Kidney capillary endothelial cell (primary cell): ENCODE data around the gene MUSK.
"Not testable (repeated sequence)": the region's sequence is repeated elsewhere in the genome, so short reads cannot be mapped to it uniquely, and the experiment has no call there.

Experiments
- DNase-seq: peaks from one replicate; pipeline ENCODE4 v3.0.0-alpha.2; 2018; ENCODE audit warnings: low spot score

Gene MUSK

DNA sequence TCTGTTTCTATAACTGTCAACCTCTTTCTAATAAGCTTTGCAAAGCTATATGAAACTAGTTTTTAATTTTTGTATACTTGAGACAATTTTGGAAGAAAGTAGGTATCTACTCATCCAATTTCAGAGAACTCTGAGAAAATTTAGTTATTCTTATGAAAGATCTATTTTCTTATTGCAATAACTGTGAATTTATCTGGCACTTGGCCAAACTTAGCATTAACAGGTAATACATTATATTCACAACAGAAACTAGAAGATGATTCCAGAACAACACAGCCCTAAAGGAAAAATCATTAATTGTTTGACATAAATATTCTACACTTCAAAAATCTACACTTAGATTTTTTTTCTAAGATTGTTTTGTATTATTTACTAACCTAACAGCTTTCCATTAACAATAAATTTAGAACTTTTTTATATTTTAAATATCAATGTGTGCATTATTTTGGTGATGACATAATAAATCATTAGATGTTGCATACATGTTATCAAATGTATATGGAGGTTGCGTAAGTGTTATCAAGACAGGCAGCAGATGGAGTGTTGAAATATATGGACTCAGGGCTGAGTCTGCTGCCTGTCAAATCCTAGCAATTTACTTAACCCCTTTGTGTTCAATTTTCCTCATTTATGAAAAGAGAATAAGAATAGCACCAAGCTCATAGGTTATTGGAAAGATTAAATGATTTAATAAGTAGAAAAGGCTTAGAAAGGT lies 141.8 kb downstream of the MUSK start:
- no peak for DNase-seq

DNA sequence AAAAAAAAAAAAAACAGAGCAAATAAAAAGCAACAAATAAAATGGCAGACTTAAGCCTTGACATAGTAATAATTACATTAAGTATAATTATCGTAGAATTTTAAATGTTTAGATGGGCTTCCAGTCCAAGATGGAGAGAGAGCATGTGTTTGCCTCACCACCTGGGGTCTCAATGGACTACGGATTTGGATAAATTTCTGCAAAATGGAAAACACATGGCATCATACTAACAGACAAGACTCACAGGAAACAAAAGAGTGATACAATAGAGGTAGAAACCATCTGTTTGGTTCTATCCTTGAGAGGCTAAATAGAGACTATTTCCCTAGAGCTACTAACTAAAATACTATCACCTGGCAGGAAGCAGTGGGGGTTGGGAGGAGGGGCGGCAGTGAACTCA lies 144.3 kb downstream of the MUSK start:
- no peak for DNase-seq

DNA sequence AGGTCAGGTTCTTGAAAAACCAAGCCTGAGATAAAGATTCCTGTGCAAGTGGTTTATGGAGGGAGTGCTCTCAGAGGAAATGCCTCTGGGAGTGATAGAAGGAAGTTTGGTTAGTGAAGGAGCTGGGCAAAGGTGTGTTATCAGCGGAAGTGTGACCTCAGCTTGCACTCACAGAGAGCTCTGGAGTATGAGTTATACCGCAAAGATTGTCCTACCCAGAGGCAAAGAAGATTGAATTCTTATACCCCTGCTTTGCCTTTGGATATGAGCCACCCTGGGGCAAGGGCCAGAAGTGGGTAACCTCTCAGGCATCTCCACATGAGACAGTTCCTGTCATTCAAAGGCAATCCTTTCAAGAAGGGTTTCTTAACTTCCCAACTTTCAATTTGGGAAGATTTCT lies 145.6 kb downstream of the MUSK start:
- no peak for DNase-seq

DNA sequence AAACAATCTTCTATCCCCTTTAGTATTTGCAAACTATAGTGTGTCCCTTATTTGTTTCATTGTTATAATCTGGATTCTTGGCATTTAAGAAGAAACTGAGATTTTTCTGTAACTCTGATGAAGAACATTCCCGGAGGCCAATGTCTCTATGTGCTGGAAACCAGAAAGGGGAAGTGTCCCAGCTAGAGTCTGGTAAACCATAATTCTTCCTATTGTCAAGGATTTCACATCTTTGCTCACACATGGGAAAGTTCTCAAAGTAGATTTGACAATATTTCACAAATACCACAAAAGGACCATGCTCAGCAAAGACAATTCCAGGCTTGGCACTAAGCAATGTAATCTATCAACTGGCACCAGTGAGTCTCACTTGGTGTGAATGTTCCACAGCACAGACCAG lies 146.8 kb downstream of the MUSK start:
- DNase-seq = no peak

DNA sequence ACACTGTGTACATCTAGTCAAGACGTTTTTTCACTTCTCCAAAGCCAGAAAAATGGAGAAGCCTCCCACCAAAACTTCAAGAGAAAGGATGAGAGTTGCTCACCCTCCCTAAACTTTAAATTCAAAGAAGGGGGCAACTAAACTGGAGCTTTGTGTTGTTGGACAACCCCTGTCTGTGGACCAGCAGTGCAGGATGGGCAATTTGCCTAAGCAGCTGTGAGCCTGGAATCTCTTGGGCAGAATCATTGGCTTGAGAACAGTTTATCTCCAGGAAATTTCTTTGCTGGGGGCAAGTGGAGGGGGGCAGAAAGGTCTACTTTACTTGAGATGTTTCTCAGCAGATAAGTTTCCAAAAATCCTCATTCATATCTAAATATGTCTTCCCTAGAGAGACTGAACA lies 151.8 kb downstream of the MUSK start:
- DNase-seq = no peak

DNA sequence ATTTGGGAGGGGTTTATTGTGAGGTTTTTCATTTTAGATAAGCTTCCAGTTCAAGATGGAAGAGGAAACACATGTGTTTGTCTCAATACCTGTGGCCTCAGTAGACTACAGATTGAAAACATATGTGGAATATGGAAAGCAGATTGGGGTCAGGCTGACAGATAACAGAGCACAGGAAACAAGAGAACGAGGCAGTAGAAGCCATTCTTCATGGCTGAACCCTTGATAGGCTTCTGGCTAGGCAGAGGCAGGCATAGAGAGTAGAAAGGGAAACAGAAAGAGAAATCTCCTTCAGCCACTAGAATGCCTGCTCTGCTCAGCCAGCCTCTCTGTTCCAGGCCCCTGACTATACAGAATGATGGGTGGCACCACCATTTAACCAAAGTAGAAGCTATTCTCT lies 152.5 kb downstream of the MUSK start:
- no peak for DNase-seq

DNA sequence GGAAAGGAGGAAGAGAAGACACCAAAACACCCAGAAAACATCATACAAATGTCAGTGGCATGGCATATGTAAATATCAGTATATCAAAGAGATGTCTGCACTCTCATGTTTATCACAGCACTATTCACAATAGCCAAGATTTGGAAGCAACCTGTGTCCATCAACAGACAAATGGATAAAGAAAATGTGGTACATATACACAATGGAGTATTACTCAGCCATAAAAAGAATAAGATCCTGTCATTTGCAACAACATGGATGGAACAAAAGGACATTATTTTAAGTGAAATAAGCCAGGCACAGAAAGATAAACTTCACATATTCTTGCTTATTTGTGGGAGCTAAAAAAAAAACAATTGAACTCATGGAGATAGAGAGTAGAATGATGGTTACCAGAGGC lies 156.5 kb downstream of the MUSK start:
- DNase-seq = not testable (repeated sequence)

DNA sequence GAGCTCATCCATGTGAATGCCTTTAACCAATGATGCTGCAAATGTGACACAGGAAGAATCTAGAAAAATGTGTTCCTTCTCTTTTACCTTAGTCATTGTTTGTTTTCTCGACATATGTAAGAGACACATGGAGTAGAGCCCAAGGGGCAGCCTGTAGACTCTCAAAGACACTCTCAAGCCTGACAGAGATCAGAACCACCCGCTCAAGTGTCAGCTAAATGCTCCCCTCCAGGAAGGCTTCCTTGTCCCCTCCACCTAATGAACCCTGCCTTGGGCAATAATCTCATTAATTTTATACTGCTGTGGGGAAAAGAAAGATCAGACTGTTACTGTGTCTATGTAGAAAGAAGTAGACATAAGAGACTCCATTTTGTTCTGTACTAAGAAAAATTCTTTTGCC lies 157.4 kb downstream of the MUSK start:
- no peak for DNase-seq

DNA sequence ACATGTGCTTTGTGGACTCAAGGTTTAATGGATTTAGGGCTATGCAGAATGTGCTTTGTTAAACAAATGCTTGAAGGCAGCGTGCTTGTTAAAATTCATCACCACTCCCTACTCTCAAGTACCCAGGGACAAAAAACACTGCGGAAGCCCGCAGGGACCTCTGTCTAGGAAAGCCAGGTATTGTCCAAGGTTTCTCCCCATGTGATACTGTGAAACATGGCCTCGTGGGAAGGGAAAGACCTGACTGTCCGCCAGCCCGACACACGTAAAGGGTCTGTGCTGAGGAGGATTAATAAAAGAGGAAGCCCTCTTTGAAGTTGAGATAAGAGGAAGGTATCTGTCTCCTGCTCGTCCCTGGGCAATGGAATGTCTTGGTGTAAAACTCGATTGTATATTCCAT lies 157.8 kb downstream of the MUSK start:
- DNase-seq = not testable (repeated sequence)

DNA sequence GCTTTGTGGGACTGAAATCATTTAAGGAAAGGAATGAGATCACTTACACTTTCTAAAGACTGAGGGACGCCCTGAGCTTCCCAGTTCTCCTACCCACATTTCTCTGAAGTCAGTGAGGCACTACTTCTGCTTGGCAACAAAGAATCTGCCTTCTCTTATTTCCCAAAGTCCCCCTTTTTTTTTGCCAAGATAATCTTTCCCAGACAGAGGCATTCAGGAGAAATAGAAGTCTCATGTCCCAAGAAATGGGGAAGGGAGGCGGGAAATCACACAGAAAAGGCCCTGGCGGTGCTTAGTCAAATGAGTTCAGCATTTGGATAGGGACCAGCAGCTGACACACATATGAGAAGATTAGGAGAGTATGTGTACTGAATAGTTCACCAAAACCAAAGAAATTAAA lies 159.7 kb downstream of the MUSK start:
- no peak for DNase-seq

DNA sequence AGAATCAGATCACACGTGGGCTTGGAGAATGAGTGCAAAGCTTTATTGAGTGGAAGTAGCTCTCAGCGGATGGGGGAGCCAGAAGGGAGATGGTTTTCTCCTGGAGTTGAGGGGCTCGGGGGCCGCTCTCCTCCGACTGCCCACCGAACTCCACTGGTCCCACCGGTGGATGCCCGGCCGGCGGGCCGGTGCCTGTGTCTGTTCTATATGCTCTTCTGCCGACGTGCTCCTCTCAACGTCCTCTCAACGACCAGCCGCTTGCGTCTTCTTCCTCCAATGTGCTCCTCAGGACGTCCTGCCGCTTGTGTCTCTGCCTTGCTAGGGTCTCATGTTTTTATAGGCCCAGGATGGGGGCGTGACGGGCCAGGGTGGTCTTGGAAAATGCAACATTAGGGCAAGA lies 161.9 kb downstream of the MUSK start:
- DNase-seq = no peak

DNA sequence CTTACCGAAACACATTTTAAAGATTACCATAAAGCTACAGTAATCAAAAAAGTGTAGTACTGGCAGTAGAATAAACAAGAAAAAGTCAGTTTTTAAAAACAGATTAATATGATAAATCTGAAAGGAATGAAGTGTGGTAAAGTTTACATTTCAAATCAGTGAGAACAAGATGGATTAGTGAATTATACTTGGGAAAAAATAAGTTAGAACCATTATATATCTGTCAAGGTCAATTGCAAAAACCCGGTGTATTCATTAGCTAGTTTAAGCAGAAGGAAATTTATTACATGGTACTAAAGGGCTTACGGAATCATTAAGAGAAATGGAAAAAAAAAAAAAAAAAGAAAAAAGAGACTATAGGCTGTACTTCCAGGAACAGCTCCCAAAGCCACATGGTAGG lies 164.3 kb downstream of the MUSK start:
- DNase-seq = no peak

DNA sequence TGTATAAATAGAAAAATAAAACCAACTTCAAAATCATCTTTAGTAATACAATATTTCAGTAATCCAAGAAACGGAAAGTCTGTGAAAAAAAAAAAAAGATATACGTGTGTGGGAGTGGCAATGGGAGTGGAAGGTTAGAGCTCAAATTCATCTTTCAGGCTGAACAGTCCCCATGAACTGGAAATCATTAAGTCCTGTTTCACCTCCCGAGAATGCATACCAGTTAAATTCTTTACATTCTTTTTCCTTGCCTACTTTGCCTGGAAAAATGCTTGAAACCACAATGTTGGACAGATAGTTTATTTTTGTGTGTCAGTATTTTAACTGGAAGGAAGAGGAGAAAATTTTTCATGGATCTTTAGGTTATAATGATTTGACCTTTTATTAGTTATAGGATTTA lies 166.8 kb downstream of the MUSK start:
- no peak for DNase-seq

DNA sequence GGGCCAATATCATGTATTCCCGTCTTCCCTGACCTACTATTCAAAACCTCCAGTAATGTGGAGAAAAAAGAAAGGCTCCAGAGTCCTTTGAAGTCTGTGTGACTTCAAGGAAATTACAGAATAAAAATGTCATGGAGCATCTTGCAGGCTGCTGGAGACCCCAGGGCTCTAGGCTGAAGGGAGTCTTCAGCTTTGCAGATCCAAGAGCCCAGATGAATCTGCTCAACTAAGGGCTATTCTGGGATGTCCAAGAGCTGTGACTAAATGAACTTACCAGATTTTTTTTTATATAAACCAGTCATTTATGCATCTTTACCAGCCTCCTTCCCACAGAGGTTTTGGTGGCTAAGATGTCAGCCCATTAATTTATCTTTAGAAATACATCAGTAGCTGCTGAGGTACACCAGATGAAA lies 167.3 kb downstream of the MUSK start:
- DNase-seq = no peak

DNA sequence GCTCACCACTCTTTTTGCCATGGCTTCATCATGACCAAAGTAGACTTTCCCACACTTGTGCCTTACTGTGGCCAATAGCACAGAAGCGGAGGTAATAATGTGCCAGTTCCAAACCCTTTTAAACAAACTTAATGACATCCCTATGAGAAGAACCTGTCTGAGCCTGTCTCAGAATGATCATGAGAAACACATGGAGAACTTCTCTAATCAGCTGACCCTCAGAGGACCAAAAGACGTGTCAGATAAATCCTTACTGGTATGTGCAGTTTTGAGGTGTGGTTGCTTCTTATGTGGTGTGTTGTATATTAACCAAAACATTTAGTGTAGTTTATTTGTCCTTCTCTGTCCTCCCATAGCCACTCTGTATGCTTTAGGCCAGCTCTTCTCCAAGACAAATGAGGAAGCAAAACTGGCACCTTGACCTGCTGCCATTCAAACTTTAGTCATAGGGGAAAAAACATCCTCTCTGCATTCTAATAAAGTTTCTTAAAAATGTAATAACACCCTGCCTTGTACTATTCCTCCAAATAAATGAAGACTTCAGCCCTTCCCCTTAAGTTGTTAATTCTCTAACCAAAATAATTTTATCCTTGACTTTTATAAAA lies 168.9 kb downstream of the MUSK start:
- no peak for DNase-seq

DNA sequence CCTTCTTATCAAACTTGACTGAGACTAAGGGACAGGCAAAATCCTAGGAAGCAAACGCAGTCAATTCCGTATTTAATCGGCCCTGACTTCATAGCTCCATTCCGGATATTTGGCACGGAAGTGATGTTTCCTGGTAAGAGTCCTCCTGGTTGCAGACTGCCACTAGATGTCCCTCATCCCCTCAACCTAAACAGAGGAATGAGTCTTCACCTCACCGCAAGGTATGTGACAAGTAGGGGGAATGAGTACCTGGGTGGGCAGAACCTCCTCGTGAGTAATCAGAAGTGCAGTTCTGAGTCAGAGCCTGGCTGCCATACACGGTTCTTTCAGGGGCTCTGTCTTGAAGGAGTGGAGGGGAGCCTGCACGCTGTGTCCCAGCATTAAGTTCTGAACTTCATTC lies 173.6 kb downstream of the MUSK start:
- no peak for DNase-seq

DNA sequence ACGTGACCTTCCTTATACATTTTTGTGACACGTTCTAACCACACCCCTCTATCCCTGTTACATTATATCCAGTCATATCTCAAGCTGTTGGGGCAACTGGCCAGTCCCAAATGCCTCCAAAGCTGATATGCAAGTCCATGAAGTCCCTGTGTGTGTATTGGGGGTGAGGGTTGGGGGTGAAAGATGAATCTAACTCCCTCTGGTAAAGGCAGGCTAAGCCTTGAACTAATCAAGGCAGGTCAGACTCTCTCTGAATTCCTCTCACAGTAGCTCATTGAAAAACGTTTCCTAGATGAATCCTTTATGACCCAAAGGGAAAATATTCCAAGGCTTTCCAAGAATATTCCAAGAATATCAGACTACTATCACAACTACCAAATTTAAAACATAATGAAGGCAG lies 174.4 kb downstream of the MUSK start:
- DNase-seq = no peak

DNA sequence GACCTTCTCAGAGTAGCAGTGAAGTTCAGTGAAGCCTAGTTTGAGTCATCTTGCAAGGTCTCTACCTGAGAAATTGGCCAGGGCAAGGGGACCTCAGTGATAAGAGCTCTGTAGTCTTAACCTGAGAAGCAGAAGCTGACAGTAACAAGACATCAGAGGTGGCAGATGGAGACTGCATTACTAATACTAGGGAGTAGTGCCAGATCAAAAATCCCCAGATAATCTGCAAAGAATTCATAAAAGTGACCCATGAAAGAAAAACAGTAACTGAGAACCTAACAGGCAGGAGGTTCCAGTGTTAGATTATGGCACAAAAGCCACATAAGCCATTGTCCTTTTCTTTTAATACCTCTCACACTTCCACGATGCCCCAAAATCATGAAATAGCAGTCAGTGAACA lies 175.5 kb downstream of the MUSK start:
- no peak for DNase-seq

DNA sequence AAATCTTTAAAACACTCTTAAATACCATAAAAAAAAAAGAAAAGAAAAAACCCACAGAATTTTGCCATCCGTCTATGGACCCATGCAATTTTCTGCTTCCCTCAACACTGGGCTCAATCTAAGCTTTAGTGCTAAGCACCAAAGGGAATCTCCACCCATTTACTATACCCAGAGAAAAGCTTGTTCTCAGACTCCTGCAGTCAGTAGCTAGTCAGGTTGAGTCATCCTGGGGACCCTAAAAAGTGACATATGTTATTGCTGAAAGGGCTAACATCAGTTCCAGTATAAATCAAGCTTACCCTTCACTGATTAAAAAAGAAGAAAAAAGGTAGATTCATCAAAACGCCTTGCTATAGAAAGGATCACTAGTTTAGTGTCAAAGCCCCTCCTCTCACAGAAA lies 177.6 kb downstream of the MUSK start:
- no peak for DNase-seq

DNA sequence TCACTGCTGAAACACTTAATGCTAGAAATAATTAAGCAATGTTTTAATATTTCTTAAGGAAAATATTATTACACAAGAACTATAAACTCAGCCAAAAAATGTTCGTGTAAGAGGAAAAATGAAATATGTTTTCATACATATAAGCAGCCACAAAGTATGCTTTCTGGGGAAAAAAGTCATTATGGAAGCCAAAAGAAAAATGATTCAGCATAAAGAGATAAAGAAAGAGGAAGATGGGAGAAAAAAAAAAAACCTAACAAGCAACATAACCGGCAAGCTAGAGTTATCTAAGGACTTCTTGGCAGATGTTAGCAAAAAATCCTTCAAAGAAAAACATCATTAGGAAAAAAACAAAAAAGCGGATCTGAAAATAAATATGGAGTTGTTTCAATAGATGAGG lies 179.1 kb downstream of the MUSK start:
- no peak for DNase-seq

DNA sequence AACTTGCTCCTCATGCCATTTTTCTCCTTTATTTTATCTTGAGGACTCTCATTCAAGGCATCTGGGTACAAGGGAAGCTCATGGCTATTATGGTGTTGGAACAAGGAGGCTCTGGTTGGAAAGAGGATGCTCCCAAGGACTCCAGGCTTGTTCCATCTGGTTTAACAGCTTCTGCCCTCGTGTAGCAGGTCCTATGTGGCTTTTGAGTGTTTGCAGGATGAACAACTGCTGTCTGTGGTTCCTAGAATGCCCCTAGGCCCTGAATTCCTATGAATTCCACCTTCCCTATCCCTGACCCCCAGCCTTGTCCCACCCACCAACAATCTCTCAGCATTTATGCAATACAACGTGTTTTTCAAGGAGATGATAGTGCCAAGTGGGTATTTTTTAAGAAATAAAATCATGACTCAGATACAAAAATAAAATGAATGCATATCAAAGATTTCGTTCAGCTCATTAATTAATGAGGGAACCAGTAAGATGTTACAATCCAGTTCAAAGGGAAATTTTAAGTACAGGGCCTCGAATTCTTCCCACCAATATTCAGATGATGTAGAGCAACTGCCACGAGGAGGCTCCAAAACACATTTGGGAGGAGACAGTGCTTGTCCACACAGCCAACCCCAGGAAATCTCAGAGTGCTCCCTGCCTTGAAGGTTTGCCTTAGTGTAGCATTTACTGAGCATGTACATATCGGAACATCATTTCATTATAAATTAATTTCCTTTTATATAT lies 182.0 kb downstream of the MUSK start:
- no peak for DNase-seq
